Hematopoietic multipotent progenitor cell treated with erythropoietin and hydrocortisone succinate and interleukin-3 and kit ligand, for 4 days (in vitro differentiated cells): ENCODE results near the gene SNAP47.

Source experiments
- DNase-seq: peaks from one replicate; pipeline ENCODE4 v3.0.0-alpha.2; 2015

Gene SNAP47

GRCh38 chr1:227769936-227770494 lies 34.8 kb downstream of the SNAP47 start:
- DNase-seq = no peak

DNA sequence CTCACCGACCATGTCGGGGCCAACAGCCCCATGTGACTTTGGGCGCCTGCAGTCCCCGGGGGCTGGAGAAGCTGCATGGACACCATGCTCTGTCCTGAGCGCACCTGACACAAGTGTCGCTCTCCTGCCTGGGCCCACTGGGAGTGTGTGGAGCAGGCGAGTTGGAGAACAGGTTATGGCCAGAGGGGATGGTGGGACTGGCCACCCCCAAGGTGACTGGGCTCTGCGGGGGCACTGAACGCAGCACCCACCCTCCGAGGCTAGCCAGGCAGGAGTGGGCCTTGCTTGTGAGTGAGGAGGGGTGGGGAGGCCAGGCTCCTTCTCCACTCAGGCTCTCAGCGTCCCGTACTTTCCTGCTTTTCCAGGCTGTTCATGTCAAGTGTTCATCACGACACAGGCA lies 35.6 kb downstream of the SNAP47 start:
- no peak for DNase-seq

GRCh38 chr1:227771326-227771725 lies 36.1 kb downstream of the SNAP47 start:
- DNase-seq = no peak

- no peak for DNase-seq
These were observed 36.5 kb downstream of the SNAP47 start for GRCh38 chr1:227771771-227772170.

- DNase-seq = no peak
These were observed 38.3 kb downstream of the SNAP47 start for GRCh38 chr1:227773558-227773957.

- no peak for DNase-seq
These were observed 39.0 kb downstream of the SNAP47 start for GRCh38 chr1:227774051-227774731.

- no peak for DNase-seq
These were observed 39.8 kb downstream of the SNAP47 start for GRCh38 chr1:227774821-227775661.

- no peak for DNase-seq
These were observed 40.6 kb downstream of the SNAP47 start for GRCh38 chr1:227775841-227776240.

DNA sequence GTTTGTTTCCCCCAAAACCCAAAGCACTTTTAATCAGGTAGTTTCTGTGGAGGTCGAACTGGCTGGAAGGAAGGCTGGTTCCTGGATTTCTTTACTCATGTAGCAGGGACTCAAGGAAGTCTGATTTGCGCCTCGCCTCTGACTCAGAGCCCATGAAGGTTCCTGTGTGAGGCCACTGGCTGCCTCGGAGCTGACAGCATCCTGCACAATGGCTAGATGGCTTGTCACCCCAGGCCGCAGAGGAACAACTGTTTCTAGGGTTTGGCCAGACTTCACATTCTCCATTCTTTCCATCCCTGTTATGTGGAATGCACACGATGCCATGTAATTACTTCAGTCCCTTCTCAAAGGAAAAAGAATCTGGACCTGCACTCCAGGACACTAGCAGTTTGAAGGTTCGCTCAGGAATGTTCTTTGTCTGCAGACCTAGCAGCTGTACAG lies 41.1 kb downstream of the SNAP47 start:
- no peak for DNase-seq

DNA sequence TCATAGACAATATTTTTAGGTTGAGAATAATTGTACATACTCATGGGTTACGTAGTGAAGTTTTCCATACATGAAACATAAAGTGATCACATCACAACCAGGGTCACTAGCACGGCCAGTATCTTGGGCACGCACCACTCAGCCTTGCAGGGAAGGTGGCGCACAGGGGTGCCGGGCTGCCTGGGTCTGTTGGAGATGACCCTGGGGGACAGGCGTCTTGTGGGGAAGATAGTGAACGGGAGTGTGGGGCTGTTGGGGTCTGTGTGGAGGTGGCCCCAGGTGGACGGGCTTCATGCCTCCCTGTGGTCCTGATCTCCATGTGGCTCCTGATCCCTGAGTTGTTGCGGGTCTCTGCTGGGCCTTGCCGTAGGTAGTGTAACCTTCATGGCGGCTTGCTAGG lies 41.9 kb downstream of the SNAP47 start:
- DNase-seq = no peak

- no peak for DNase-seq
These were observed 42.4 kb downstream of the SNAP47 start for GRCh38 chr1:227777646-227778045.

GRCh38 chr1:227778401-227778947 lies 43.2 kb downstream of the SNAP47 start:
- no peak for DNase-seq

- DNase-seq = no peak
These were observed 43.8 kb downstream of the SNAP47 start for GRCh38 chr1:227779021-227779441.

DNA sequence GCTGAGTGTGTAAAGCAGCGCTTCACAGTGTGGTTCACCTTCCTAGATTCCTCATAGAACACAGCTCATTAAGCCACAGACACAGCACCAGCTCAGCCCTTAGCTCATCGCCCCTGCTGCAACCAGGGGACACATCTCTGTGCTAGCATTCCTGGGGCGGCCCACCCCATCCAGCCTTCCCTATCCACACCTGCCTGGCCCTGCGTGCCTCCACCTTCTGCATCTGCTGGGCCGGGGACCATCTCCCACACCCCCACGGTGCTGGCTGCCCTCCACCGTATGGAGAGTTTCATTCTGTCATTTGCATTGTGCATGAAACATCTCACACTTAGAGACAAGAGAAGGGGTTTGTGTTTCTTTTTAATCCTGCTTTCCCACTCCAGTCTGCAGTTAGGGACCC lies 44.5 kb downstream of the SNAP47 start:
- DNase-seq = no peak

DNA sequence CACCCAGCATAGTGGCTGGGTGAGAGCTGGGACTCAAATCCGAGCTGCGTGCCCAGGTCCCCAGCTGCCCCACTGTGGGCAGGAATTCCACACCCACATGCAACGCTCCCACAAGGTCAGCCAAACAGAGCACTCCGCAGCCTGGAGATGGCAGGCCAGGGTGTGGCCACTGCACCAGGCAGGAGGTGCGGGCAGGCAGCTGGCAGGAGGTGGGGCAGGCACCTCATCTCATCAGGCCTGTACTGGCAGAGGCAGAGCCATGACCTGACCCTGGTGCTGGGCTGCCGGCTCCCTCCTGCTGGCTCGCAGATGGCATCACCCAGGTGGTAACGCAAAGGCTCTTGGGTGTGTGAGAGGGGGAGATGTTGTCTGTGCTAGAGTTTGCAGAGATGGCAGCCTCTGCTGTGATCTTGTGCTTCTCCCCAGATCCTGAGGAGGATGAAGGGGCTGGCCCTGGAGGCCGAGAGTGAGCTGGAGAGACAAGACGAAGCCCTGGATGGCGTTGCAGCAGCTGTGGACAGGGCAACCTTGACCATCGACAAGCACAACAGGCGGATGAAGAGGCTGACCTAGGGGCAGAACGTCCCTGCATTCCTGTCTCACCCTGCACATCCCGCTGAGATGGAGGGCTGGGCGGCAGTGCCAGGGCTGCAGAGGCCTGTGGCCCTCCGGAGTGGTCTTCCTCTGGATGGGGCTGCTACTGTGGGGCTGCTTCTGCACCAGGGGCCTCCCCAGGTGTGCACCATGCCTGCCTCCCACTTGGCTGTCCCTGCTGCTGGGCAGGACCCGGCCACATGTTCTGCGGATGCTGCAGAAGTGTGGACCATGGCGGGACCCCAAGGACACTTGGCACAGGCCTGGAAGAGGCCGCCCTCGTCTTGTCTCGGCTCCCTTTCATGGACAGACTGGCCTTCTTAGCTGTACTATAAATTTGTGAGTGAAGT lies 45.1 kb downstream of the SNAP47 start:
- DNase-seq = no peak

DNA sequence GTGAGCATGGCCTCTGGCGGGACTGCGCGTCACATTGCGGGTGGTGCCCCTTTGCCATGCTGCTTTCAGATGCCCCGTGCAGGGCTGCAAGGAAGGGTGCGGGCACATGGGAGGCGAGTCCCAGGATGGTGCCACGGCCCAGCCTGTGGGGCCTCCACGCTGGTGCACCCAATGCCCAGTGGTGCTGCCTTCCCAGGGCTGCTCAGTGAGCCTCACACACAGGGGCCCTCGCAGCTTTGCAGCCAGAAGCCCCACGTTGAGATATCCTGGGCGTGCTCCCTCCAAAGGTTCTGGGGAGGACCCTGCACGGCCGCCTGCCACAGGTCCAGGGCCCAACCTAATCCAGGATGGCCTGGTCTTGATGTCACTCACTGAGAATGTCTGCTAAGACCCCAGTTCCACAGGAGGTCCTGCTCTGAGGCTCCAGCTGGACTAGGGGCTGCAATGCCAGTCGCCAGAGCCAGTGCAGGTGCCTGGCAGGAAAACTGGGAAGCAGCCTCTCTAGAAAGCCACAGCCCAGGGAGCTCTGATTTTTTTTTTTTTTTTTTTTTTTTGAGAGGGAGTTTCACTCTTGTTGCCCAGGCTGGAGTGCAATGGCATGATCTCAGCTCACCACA lies 46.2 kb downstream of the SNAP47 start:
- no peak for DNase-seq

- no peak for DNase-seq
These were observed 47.0 kb downstream of the SNAP47 start for GRCh38 chr1:227782226-227782625.

- DNase-seq = no peak
These were observed 50.0 kb downstream of the SNAP47 start for GRCh38 chr1:227785094-227785804.

GRCh38 chr1:227785805-227786671 lies 50.8 kb downstream of the SNAP47 start:
- no peak for DNase-seq
